ENCODE results near the gene TREM2. TPM values are rescaled to one million over a fixed set of nuclear protein-coding genes. Genes with fewer than 3 reads are reported as not detected.

TREM2 gene
- total RNA-seq: not detected

GRCh38 chr6:41162687-41163418 lies at the start of gene TREM2:
Gene TREM2 (minus strand): TSS chr6:41163116. CDS start chr6:41163082, 34 bp downstream.

GRCh38 chr6:41200901-41201763 lies 38.2 kb upstream of the TREM2 start, which contains the start of gene TREML2:
Gene TREML2 (minus strand): TSS chr6:41201149. CDS start chr6:41201008, 141 bp downstream.

DNA sequence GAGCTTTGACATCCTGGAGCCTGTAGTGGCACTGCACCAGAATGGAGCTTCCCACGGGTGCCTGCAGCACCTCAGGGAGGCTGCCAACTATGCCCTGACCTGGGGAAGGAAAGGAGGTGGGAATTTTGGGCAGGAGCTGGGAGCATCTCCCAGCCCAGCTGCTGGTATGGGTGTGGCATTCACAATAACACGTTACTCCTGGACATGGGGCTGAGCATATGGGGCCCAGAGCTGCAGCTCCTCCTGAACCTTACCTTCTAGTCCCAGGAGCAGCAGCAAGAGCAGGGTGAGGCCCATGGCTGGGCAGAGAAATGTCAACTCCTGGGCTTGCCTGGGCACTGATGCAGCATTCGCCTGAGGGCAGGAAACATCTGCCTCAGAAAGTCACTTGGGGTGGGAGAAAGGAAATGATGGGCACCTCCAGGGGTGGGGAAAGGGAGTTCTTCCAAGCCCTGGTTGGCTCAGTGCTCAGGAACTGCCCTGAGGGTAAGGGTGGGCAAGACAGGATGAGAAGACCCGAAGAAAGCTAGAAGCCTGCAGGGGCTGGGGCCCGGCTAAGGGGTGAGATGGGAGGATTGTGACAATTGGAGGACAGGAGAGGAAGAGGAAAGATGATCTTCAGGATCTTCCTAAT lies 8.8 kb downstream of the TREM2 start, which contains the start of gene TREML1:
TSS of gene TREML1 (minus strand) at position 356 of the 634 bp plus-strand sequence. CDS start at position 297, 59 bp downstream.

Other genes starting within 250 kb of the TREM2 start
- 1 to 10 TPM; 1.4 to 1.6 TPM for gene UNC5CL, start 123.9 kb downstream of the TREM2 start, total RNA-seq
- gene TSPO2, start 120.6 kb downstream of the TREM2 start, total RNA-seq: not detected
- gene APOBEC2, start 109.9 kb downstream of the TREM2 start, total RNA-seq: not detected
- gene OARD1, start 90.8 kb downstream of the TREM2 start, total RNA-seq: 10 to 100 TPM; 30.1 to 31.7 TPM
- 10 to 100 TPM; 34.2 to 35.3 TPM for gene NFYA, start 90.1 kb downstream of the TREM2 start, total RNA-seq
- gene TREML1, start 8.8 kb downstream of the TREM2 start, total RNA-seq: not detected
- 10 to 100 TPM; 35.3 to 36.5 TPM for gene TREML2, start 38.0 kb upstream of the TREM2 start, total RNA-seq
- gene TREML4, start 65.2 kb upstream of the TREM2 start, total RNA-seq: not detected
- gene TREM1, start 123.6 kb upstream of the TREM2 start, total RNA-seq: under 1 TPM; 0.26 to 0.53 TPM
- not detected for gene NCR2, start 172.5 kb upstream of the TREM2 start, total RNA-seq